Stimulated activated CD8-positive, alpha-beta memory T cell treated with anti-CD3 and anti-CD28 coated beads, Interleukin-12 subunit alpha, Interleukin-12 subunit beta, amount 100 ng/mL, for 24 hours (primary cell): ENCODE measurements around the gene MRC2.

ENCODE experiments used
- DNase-seq: peaks from one replicate; pipeline ENCODE4 v3.0.0-alpha.2; 2020; ENCODE audit errors: extremely low read depth

Gene MRC2

DNA sequence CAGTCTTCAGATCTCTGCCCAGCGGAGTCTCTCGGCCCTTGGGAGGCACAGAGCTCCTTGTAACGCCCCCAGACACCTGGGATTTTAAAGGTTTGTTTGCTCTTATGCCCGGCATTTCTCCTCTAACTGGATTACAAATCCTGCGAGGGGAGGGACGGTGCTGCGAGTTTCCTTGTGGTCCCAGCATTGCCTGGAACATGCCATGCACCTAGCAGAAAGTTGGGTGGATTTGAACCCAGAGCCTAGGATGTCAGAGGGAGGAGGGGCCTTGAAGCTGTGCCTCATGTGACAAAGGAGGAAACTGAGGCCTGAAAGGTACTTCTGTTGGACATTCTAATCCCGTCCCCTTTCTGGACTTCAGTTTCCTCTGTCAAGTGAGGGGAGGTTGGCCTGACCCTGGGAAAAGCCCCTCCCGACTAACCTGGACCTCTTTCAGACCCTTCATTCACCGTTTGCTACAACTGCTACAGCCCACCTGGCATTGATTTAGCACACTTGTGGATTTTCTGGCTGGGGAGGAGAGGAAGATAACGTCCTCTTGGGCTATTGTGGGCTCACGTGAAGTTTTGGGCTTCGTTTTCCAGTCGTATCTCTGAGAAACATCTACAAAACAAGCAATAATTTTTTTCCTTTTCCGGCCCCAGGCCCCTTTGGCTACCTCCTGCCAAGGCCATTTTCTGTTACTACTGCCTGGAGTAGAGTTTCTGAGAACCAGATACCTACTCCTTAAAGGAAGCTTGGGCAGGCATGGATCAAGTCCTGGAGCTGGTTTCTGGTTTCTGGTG, 30.9 kb downstream of the MRC2 start:
- no peak for DNase-seq

DNA sequence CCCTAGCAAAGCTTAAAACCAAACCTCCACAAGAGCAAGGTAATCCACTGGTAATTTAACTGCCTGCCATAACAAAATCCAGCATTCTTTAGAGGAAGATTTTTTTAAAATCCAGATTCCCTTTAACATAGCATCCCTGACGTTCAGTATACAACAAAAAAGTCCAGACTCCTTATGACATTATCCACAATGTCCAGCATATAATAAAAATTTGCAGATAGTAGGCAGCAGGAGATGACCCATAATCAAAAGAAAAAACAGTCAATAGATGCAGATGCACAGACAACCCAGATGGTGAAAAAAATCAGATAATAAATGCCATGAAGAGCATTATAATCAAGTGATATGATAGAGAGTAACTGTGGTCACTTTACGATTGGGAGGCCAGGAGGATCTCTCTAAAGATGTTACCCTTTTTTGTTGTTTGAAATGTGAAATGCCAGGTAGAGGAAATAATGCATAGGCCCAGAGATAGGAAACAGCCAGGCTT, 33.2 kb downstream of the MRC2 start:
- DNase-seq: no peak

DNA sequence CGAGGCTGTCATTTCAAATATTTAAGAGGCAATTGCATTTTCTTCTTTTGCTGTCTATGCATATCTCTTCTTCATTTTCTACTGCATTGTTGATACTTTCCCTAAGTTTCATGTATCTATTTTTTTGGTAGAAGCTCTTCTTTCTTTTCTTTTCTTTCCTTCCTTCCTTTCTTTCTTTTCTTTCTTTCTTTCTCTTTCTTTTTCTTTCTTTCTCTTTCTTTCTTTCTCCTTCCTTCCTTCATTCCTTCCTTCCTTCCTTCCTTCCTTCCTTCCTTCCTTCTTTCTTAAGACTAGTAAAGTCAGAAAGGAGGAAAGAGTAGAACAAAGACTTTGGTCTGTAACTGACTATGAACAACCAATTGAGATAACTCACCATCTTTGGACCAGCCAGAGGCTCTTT, 33.9 kb downstream of the MRC2 start:
- DNase-seq: no peak

DNA sequence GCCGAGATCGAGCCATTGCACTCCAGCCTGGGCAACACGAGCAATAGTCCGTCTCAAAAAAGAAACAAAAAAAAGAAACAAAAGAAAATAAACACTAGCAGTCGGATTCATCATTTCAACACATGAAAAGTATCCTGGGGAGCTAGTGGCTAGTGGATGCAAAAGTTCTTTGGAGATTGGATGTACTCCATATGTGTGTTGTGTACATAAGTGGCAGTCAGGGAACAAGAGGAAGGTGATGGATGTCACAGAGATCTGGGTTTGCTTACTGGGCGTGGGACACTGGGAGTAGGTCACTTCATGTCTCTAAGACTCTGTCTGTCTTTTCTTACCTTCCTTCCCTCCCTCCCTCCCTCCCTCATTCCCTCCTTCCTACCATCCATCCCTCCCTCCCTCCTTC, 35.4 kb downstream of the MRC2 start:
- DNase-seq: no peak

DNA sequence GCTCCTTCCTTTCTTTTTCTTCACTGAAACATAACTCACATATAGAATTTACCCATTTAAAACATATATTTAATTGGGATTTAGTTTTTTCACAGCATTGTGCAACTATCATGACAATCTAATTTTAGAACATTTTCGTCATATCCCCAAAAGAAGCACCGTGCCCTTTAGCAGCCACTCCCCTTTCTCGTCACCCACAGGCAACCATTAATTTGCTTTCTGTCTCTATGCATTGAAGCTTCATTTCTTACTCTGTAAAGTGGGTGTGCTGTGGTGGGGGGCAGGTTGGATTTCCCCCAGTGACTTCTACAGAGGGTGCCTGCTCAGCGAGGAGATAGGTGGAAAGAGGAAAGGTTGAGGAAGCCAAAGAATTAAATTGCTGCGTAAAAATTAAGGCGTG, 35.8 kb downstream of the MRC2 start:
- DNase-seq: no peak

DNA sequence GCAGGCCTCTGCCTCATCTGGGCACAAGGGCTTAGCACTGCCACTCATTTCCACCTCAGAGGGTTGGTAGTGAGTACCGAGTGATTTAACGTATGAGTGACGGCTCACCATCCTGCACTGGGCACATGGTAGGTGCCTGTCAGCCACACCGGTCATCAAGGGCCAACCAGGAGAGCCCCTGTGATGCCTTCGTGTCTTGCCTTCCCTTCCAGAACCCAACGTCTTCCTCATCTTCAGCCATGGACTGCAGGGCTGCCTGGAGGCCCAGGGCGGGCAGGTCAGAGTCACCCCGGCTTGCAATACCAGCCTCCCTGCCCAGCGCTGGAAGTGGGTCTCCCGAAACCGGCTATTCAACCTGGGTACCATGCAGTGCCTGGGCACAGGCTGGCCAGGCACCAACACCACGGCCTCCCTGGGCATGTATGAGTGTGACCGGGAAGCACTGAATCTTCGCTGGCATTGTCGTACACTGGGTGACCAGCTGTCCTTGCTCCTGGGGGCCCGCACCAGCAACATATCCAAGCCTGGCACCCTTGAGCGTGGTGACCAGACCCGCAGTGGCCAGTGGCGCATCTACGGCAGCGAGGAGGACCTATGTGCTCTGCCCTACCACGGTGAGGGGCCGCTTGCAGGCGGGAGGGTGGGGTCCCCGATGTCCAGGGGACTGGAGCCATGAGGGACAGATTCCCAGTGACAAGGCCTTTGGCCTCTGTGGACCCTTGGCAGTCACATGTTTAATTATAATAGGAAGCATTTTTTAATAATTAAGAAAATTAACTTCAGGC, 37.1 kb downstream of the MRC2 start:
- DNase-seq: no peak

DNA sequence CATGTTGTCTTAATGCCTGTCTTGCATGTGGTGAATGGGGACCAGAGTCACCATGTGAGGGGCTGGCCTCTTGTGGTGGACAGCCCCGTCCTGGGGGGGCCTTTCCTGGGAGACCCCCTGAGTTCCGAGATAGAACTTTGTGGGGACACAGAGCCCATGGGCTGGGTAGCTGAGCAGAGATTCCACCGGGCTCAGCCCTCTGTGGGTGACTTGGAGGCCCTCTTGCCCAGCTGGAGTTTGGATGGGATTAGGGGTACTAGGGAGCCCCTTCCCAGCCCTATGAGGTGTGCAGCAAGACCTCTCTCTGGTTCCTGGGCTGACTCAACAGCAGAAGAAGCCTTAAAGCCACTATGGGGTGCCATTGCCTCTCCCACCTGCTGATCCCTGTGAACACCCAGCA, 38.1 kb downstream of the MRC2 start:
- no peak for DNase-seq

DNA sequence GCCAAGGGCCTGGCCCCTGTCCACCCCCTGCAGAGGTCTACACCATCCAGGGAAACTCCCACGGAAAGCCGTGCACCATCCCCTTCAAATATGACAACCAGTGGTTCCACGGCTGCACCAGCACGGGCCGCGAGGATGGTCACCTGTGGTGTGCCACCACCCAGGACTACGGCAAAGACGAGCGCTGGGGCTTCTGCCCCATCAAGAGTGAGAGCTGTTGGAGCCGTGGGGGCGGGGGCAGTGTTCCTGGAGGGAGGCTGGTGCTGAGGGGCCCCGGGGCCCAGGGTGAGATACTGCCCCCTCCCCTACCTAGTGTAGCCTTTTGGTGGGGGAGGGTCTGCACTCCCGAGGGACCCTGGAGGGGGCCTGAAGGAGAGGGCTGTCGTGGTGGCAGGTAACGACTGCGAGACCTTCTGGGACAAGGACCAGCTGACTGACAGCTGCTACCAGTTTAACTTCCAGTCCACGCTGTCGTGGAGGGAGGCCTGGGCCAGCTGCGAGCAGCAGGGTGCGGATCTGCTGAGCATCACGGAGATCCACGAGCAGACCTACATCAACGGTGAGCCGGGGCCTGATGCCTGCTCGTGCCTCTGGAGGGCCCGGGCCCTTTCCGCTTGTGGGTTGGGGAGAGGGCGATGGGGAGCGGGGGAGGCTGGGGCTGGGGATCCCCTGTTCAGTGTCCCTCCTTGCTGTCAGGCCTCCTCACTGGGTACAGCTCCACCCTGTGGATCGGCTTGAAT, 38.8 kb downstream of the MRC2 start:
- no peak for DNase-seq

DNA sequence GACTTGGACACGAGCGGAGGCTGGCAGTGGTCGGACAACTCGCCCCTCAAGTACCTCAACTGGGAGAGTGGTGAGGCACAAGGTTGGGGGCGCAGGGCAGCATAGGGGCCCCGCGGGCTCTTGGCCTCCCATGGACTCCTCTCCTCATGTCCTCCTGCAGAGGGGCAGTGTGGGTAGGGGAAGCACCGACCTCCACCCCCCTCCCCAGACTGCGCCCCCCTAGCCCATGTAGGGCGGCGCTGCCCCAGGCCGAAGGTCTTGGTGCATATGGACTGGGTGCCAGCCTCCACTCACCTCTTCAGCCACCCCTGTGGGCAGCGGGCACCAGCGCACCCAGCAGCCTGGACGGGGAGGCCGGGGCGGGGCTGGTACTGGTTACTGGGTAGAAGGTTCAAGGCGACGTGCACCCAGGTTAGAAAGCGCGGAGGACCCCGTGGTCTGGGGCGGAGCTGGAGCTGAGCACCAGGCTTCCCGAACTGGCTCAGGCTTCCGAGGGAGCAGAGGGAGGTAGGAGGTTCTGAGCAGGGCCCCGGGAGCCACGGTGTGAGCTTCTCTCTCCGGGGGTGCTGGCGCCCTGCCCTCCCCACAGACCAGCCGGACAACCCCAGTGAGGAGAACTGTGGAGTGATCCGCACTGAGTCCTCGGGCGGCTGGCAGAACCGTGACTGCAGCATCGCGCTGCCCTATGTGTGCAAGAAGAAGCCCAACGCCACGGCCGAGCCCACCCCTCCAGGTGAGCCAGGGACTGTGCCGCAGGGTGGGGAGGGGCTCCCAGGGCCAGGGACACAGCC, 39.5 kb downstream of the MRC2 start:
- no peak for DNase-seq

DNA sequence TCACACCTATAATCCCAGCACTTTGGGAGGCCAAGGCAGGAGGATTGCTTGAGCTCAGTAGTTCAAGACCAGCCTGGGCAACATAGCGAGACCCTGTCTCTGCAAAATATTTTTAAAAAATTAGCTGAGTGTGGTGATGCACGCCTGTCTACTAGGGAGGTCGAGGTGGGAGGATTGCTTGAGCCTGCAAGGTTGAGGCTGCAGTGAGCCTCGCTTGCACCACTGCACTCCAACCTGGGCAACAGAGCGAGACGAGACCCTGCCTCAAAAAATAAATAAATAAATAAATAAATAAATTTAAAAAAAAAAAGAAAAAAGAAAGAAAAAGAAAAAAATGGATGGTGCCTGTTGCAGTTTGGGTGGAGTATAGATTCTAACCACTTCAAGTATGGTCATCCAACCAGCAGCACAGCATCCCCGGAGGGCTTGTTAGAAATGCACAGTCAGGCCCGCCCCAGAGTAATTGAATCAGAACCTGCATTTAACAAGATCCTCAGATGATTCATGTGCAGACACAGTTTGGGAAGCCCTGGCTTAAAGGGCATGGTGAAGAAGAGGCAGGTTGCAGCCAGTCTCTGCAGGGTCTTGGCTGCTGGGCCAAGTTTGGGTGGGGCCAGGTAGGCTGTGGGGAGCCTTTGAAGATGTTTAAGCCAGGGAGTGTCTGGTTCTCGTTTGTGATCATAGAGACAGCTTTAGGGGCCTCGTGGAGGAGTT, 40.8 kb downstream of the MRC2 start:
- no peak for DNase-seq

DNA sequence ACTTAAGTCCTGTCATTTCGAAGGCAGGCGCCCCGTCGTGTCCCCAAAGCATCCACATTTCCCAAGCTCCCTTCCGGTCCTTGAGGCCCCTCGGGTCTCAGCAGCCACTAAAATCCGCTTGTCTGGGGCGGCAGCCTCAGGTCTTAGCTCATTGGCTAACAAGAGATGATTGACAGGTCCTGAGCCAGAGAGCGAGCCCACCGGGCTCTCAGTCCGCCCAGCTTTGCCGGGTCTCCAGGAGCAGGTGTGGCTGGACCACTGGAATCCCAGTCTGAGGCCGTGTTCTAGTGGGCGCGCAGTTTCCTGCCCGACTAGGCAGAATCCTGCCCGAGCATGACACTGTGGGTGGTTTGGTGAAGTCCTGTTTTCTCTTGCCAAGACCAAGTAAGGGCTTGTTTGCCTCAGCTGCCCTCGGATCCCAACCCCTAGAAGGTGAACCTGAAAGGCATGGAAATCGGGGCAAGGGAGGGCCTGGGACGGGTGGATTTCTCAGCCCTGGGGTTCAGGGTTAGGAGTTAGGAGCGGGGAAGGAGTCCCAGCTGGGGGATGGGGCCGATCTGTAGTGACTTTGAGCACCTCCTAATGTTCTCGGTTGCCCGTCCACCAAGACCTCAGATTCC, 42.8 kb downstream of the MRC2 start:
- DNase-seq: no peak

DNA sequence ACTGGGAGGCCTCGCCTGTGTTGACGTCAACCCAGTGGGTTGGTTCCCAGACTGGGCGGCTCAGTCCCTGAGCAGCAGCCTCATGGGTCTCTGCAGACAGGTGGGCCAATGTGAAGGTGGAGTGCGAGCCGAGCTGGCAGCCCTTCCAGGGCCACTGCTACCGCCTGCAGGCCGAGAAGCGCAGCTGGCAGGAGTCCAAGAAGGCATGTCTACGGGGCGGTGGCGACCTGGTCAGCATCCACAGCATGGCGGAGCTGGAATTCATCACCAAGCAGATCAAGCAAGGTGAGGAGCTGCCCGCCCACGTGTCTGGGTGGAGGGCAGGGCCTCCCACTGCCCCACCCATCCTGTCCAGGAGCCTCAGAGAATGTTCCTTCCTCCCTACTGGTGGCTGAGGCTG, 44.1 kb downstream of the MRC2 start:
- DNase-seq: no peak

DNA sequence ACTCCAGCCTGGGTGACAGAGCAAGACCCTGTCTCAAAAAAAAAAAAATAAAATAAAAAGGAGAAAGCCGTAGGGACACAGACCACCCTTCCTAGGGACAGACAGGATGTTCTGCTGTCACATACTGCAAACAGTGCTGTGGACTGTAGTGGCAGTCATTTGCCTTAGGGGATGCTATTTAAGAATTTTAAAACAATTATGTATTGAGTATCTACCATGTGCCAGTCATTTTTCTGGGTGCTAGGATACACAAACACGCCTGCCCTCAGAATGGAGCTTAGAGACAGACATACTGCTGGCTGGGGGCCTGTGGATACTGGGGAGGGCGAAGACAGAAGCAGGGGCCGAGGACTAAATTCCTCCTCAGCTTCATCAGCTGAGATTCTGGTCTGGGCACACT, 45.5 kb downstream of the MRC2 start:
- DNase-seq: no peak

DNA sequence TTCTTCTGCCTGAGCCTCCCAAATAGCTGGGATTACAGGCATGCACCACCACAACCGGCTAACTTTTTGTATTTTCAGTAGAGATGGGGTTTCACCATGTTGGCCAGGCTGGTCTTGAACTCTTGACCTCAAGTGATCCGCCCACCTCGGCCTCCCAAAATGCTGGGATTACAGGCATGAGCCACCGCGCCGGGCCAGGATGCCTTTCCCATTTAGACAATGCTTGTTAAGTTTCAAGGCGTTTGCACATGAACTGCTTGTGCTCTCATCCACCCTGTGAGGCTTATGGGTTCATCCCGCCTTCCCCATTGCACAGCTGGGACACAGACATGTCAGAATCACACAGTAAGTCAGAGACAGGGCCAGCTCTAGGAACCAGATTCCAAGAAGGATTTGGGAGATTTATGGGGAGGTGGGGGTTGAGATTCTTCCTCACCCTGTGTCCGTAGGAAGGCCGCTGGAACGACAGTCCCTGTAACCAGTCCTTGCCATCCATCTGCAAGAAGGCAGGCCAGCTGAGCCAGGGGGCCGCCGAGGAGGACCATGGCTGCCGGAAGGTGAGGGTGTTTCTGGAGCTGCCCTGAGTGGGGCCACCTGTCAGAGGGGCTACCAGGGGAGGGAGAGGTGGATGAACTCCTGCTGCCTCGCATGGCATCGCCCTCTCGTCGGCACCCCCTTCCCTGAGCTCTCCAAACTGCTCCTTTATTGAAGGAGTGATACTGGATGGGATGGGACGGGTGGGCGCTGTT, 46.3 kb downstream of the MRC2 start:
- DNase-seq: no peak

DNA sequence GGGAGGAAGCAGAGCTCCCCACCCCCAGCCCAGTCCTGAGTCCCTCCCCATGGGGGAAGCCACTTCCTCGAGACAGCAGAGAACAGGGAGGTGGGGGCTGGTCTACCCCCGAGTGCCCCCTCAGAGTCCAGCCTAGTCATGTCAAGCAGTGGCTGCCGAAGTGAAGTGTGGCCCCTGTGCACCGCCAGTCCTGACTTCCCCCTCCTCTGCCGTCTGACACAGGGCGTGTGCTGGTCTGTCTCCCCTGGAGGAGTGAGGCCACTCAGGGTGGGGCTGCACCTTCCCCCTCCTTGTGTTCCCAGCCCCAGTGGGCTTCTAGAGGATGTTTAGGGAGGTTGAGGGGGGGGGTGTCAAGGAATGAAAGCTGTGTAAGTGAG, 46.9 kb downstream of the MRC2 start:
- no peak for DNase-seq

DNA sequence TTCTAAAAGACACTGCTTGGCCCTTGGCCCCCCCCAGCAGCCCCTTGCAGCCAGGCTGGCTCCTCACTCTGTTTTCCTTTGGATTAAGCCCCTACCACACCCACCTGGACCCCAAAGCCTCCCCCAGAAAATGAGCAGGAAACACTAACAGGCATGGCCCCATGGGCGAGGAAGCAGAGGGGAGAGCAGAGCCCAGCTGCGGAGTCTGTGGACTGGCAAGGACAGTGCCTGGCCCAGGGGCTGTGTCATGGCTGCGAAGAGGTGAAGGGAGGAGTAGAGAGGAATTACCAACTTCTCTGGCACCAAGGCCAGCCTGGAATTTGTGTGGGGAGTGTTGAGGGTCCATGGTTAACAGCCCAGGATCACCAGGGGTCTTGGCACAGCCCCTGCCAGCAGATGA, 47.4 kb downstream of the MRC2 start:
- DNase-seq: no peak

DNA sequence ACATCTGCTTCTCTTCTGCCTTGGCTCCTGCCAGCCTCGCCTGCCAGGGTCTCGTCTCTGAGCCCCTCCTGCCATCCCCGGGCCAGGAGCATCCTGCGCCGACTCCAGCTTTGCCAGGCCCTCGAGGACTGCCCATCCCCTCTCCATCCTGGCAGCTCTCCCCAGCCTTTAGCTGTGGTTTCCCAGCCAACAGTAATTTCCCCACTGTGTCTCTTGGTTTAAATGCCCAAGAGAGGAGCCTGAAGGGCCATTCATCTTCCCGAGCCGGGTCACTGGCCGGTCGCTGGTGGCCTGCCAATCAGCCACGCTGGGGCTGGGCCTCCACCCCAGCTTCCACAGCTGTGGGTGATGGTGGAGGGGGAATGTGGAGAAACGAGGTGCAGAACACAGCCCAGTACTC, 47.8 kb downstream of the MRC2 start:
- DNase-seq: no peak

DNA sequence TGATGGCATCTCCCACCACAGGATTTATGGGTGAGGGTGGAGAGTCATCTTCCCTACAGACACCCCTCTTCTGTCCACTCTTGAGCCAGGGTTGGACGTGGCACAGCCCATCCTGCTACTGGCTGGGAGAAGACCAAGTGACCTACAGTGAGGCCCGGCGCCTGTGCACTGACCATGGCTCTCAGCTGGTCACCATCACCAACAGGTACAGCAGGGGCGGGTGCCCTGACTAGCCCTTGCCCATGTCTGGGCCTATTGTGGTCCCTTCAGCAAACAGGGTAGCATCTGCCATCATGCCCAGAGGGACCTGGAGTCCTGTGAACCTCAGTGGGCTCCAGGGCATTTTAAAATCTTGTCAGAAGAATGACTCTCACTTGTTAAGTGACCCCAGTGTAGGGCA, 48.2 kb downstream of the MRC2 start:
- DNase-seq: no peak

DNA sequence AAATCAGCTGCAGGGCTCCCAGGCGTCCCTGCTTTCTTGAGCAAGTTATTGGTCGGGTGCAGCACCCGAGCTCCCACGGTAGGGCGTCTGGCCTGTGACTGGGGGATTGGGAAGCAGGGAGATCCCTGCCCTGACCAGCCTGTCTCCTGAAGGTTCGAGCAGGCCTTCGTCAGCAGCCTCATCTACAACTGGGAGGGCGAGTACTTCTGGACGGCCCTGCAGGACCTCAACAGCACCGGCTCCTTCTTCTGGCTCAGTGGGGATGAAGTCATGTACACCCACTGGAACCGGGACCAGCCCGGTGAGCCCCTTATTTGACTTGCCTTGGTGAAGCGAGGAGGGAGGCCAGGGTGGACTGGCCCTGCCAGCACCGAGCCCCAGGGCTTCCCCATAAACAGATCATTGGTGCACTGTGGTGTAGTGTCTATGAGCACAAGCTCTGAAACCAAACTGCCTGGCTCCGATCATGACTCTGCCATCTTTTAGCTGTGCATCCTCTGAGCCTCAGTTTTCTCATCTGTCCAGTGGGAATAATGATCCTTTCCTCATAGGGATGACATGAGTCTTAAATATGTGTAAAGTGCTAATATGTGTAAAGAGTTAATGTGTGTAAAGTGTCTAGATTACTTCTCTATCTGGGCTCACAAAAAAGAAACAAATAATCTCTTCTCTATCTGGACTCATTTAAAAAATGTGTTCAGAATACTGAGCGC, 48.9 kb downstream of the MRC2 start:
- no peak for DNase-seq
